Dermis lymphatic vessel endothelial cell (primary cell): ENCODE measurements around the gene PLEK2. TPM values are rescaled to one million over a fixed set of nuclear protein-coding genes. Genes with fewer than 3 reads are reported as not detected.

Source experiments
- total RNA-seq: library from RNA; depleted of rRNA; stranded (reverse); fragments of >200 nt; gene quantifications from 2 replicates; pipeline ENCODE4 v1.2.1, GENCODE V29; 2014

Gene PLEK2
- total RNA-seq = 0.43 TPM in 2 replicates

GRCh38 chr14:67411820-67412421 lies at the start of gene PLEK2:
Gene PLEK2 (minus strand): TSS chr14:67412165. CDS start chr14:67412059, 106 bp downstream.

GRCh38 chr14:67359775-67360469 lies 52.0 kb downstream of the PLEK2 start, which contains the start of the genes ATP6V1D and EIF2S1:
Gene ATP6V1D (minus strand): TSS chr14:67359804. CDS start chr14:67359698, 106 bp downstream.
Gene EIF2S1 (plus strand): TSS chr14:67360328. CDS start chr14:67364768, 4,440 bp downstream.

Other genes with a start within 250 kb of the PLEK2 start
- 0.09 TPM in 1 of 2 replicates, not detected in the other for gene GARIN2, start 222.7 kb downstream of the PLEK2 start, total RNA-seq
- 31.9 and 37.5 TPM in 2 replicates for gene PALS1, start 170.7 kb downstream of the PLEK2 start, total RNA-seq
- 53.5 and 53.7 TPM in 2 replicates for gene ATP6V1D, start 52.4 kb downstream of the PLEK2 start, total RNA-seq
- 150 and 189 TPM in 2 replicates for gene EIF2S1, start 51.8 kb downstream of the PLEK2 start, total RNA-seq
- 0.33 and 0.52 TPM in 2 replicates for gene TMEM229B, start 76.6 kb upstream of the PLEK2 start, total RNA-seq
- 0.11 and 0.17 TPM in 2 replicates for gene PLEKHH1, start 121.1 kb upstream of the PLEK2 start, total RNA-seq
- gene PIGH, start 188.1 kb upstream of the PLEK2 start, total RNA-seq = 13.8 and 15.7 TPM in 2 replicates
- 23.0 and 47.6 TPM in 2 replicates for gene ARG2, start 207.8 kb upstream of the PLEK2 start, total RNA-seq